GM12878 (cell line): Measurements from ENCODE around the gene CCDC102B. TPM values are rescaled to one million over a fixed set of nuclear protein-coding genes. Genes with fewer than 3 reads are reported as not detected.

Experiments used
- ATAC-seq: fragments of 200-7000 bp; cut with Tn5 transposase; 3 replicates; pipeline ENCODE4 v1.9.1; 2020; ENCODE audit warnings: mild to moderate bottlenecking, moderate library complexity
- BruUV-seq: library from RNA; stranded (reverse); fragments of 400-500 nt; replicated peaks from 2 replicates; lab custom pipeline; 2021; lab: Mats Ljungman, UMichigan
- CTCF ChIA-PET: fragments of 300-600 bp; sonication (Branson Sonifier 250); formaldehyde crosslinking; extraction: SDS; loops from one replicate; lab custom pipeline; 2021; ENCODE audit warnings: inconsistent platforms; lab: Yijun Ruan, JAX
- POLR2A ChIA-PET: fragments of 350-600 bp; formaldehyde crosslinking; extraction: SDS; loops from one replicate; lab custom pipeline; 2021; ENCODE audit warnings: inconsistent platforms; lab: Charles Lee
- RAD21 ChIA-PET: fragments of 300-600 bp; sonication (Branson Sonifier 250); formaldehyde crosslinking; loops from one replicate; lab custom pipeline; 2023; ENCODE audit warnings: antibody characterized with exemption; ENCODE audit not compliant: unreplicated experiment; lab: Charles Lee
- SMC1A ChIA-PET: fragments of 300-600 bp; sonication (Branson Sonifier 250); formaldehyde crosslinking; loops from one replicate; lab custom pipeline; 2023; ENCODE audit not compliant: unreplicated experiment, uncharacterized antibody; lab: Charles Lee
- DNase-seq: peaks from one replicate; pipeline ENCODE4 v3.0.0-alpha.2; 2011; ENCODE audit warnings: low read depth, low spot score
- FAIRE-seq: peaks from 3 replicates; lab custom pipeline; 2011; peaks lifted over from hg19 to GRCh38; lab: Jason Lieb, UNC
- H2AFZ ChIP-seq: 2 replicates; pipeline ENCODE4 v1.6.0; 2011; ENCODE audit warnings: low read depth, low read length, control low read depth; ENCODE audit not compliant: control insufficient read depth
- H3K27ac ChIP-seq: 2 replicates; pipeline ENCODE4 v1.5.1; 2011; ENCODE audit warnings: control low read depth; ENCODE audit not compliant: control insufficient read depth, insufficient read depth
- H3K27me3 ChIP-seq, 2 experiments: replicated peaks in 1 of 2; 2 replicates each; pipeline versions ENCODE4 v1.6.0 to v1.6.1; 2011; ENCODE audit warnings: low read length in 1 of 2; ENCODE audit not compliant: control insufficient read depth in 2 of 2, insufficient read depth in 2 of 2
- H3K36me3 ChIP-seq, 2 experiments: 2 replicates each; pipeline ENCODE4 v1.5.1; 2011; ENCODE audit warnings: low read length in 1 of 2; ENCODE audit not compliant: control insufficient read depth in 2 of 2, insufficient read depth in 2 of 2
- H3K4me1 ChIP-seq: 2 replicates; pipeline ENCODE4 v1.6.1; 2011; ENCODE audit warnings: mild to moderate bottlenecking, low read length, moderate library complexity, mixed read lengths; ENCODE audit not compliant: control insufficient read depth, insufficient read depth
- H3K4me2 ChIP-seq: 2 replicates; pipeline ENCODE4 v1.6.0; 2011; ENCODE audit warnings: control low read depth; ENCODE audit not compliant: control insufficient read depth, insufficient read depth
- H3K4me3 ChIP-seq: fragments of 200-600 bp; sonication (generic); 2 replicates; pipeline ENCODE4 v1.5.1; 2016
- H3K79me2 ChIP-seq: 2 replicates; pipeline ENCODE4 v1.6.0; 2011; ENCODE audit warnings: low read length; ENCODE audit not compliant: control insufficient read depth, insufficient read depth
- H3K9ac ChIP-seq: 2 replicates; pipeline ENCODE4 v1.8.0; 2011; ENCODE audit warnings: low read length, control low read depth, mixed read lengths; ENCODE audit not compliant: control insufficient read depth, insufficient read depth
- H3K9me3 ChIP-seq: replicated peaks from 3 replicates; pipeline ENCODE4 v1.5.1; 2011; ENCODE audit warnings: mild to moderate bottlenecking, low read length; ENCODE audit not compliant: control insufficient read depth, insufficient read depth
- H4K20me1 ChIP-seq: 2 replicates; pipeline ENCODE4 v1.6.0; 2011; ENCODE audit not compliant: control insufficient read depth, insufficient read depth
- CBFB ChIP-seq: IDR thresholded peaks from 2 replicates; pipeline ENCODE4 v1.6.1; 2016; ENCODE audit warnings: antibody characterized with exemption, low read depth
- EP300 ChIP-seq, 2 experiments: fragments of 150-350 bp in 1 of 2; IDR thresholded peaks; 2 replicates each; pipeline ENCODE4 v1.6.1; 2011 to 2012; ENCODE audit warnings: low read depth in 2 of 2, low read length in 2 of 2, borderline replicate concordance in 1 of 2, improper control_type of control experiment in 1 of 2, inconsistent platforms in 1 of 2; ENCODE audit not compliant: control insufficient read depth in 1 of 2
- IRF4 ChIP-seq: IDR thresholded peaks from 2 replicates; pipeline ENCODE4 v1.6.1; 2011; ENCODE audit warnings: low read depth, low read length
- MEF2B ChIP-seq: fragments of 450-650 bp; IDR thresholded peaks from 2 replicates; pipeline ENCODE4 v1.6.1; 2018; ENCODE audit warnings: mild to moderate bottlenecking, moderate library complexity; ENCODE audit not compliant: partially characterized antibody, poor library complexity, severe bottlenecking
- RAD21 ChIP-seq: IDR thresholded peaks from 2 replicates; pipeline ENCODE4 v1.6.1; 2011; ENCODE audit warnings: mild to moderate bottlenecking, low read depth, low read length, moderate library complexity; ENCODE audit not compliant: insufficient read depth
- SMAD1 ChIP-seq: fragments of 450-650 bp; IDR thresholded peaks from 2 replicates; pipeline ENCODE4 v1.6.1; 2018; ENCODE audit warnings: mild to moderate bottlenecking, low read depth; ENCODE audit not compliant: partially characterized antibody
- SUPT20H ChIP-seq: IDR thresholded peaks from 2 replicates; pipeline ENCODE4 v1.6.1; 2011; ENCODE audit warnings: low read depth, mild to moderate bottlenecking, low read length, moderate library complexity, borderline replicate concordance; ENCODE audit not compliant: control insufficient read depth
- ZBTB11 ChIP-seq: fragments of 450-650 bp; formaldehyde crosslinking; IDR thresholded peaks from 2 replicates; pipeline ENCODE4 v1.5.0; 2022; ENCODE audit warnings: mild to moderate bottlenecking, missing genetic modification characterization
- WGBS: methylation state at CpG from one replicate; pipeline ENCODE4 v1.1.6; 2016; ENCODE audit warnings: low lambda C conversion rate; ENCODE audit not compliant: insufficient replicate concordance, insufficient coverage; ENCODE audit errors: missing lambda C conversion rate; 5-methylcytosine and 5-hydroxymethylcytosine counted together
- in situ Hi-C: fragments of 300-500 bp; cut with MboI; formaldehyde crosslinking; loops from 9 replicates; pipeline ENCODE4 v1.14.3; 2018; ENCODE audit warnings: mixed read lengths
- intact Hi-C: fragments of 100-400 bp; cut with micrococcal nuclease; formaldehyde crosslinking; loops from one replicate; pipeline ENCODE4 v1.14.2; 2022; ENCODE audit not compliant: unreplicated experiment
- polyA plus RNA-seq, 11 experiments: library from polyadenylated mRNA; depleted of rRNA in 4 of 11; unstranded in 6 of 11; stranded (reverse) in 5 of 11; fragments of >200 nt; fragmentation: Nextera tagmentation in 4 of 11; fragmentation: Illumina TruSeq in 1 of 11; extraction: Ambion mirVana in 4 of 11; extraction: Trizol in 1 of 11; gene quantifications; 1 replicate in 1 of 11; 2 replicates in 10 of 11; pipeline versions ENCODE4 v1.2.1 to v1.2.3, GENCODE V29; 2011 to 2016; ENCODE audit warnings: inconsistent platforms in 2 of 11, missing spikeins in 2 of 11, low read depth in 1 of 11
- total RNA-seq, 4 experiments: library from RNA; depleted of rRNA in 3 of 4; stranded (reverse); fragments of >200 nt in 3 of 4; fragmentation: Illumina TruSeq in 1 of 4; extraction: Trizol in 1 of 4; gene quantifications; 2 replicates each; pipeline versions ENCODE4 v1.2.1 to v1.2.3, GENCODE V29; 2013 to 2021

CCDC102B gene
- total and polyA plus RNA-seq, 10 of the 15 experiments (the other 5 are each of a cell fraction or from before 2014, with no cell fraction given): 2.7 to 4.7 (median 3.3) TPM

- no peak for FAIRE-seq
- BruUV-seq: no TSS peak
- CTCF ChIA-PET: no interaction called here
Measured at GRCh38 chr18:68861365-68861764, 63.5 kb downstream of the CCDC102B start.

More at GRCh38 chr18:68861365-68861764, 63.5 kb downstream of the CCDC102B start:
- ChIA-PET RAD21 (no interaction called here), POLR2A (no interaction called here), SMC1A (interaction anchor here (0.6 kb wide), 2 partner anchors 654 to 1109 kb away, joined by 3 read pairs; no protein-coding TSS in a partner anchor)
- no peak overlapping the region for H3K9ac ChIP-seq
- no peaks in the 10 kb centered on the region for H3K79me2 ChIP-seq
- no peak overlapping the region for H3K4me2 ChIP-seq
- no peak for TF ChIP-seq ZBTB11
- no peak for TF ChIP-seq RAD21
- TF ChIP-seq CBFB: no peak
- TF ChIP-seq EP300 (IDR thresholded peaks at IDR 0.05; ENCODE audit: borderline replicate concordance in 1 of 2, control insufficient read depth in 1 of 2, low read depth in 2 of 2, low read length in 2 of 2): no peak
- no peak for TF ChIP-seq SMAD1
- no peak for TF ChIP-seq MEF2B
- TF ChIP-seq SUPT20H: no peak
- TF ChIP-seq IRF4: no peak
- no peaks in the 10 kb centered on the region for H3K9me3 ChIP-seq
- H3K4me3 ChIP-seq: no peak overlapping the region
- intact Hi-C loops: no loop called here
- in situ Hi-C loops: no loop called here
- no peaks in the 10 kb centered on the region for H3K27me3 ChIP-seq
- no peaks in the 10 kb centered on the region for H3K36me3 ChIP-seq
- 47% methylated on average over 2 of the region's 2 CpGs for WGBS
- H4K20me1 ChIP-seq: no peaks in the 10 kb centered on the region
- ATAC-seq (no peak), DNase-seq (no peak)
- no peak overlapping the region for H2AFZ ChIP-seq
- no peak overlapping the region for H3K27ac ChIP-seq
- H3K4me1 ChIP-seq: no peaks in the 10 kb centered on the region
